HCT116 (cell line): ENCODE results near the gene IL15. TPM values are rescaled to one million over a fixed set of nuclear protein-coding genes. Genes with fewer than 3 reads are reported as not detected.
"Not testable (repeated sequence)": the region's sequence is repeated elsewhere in the genome, so short reads cannot be mapped to it uniquely, and the experiment has no call there.

ENCODE experiments used
- ATAC-seq: fragments of 200-7000 bp; cut with Tn5 transposase; 2 replicates; pipeline ENCODE4 v1.9.1; 2020; ENCODE audit warnings: mild to moderate bottlenecking, moderate library complexity
- BruUV-seq: library from RNA; stranded (reverse); fragments of 400-500 nt; replicated peaks from 2 replicates; lab custom pipeline; 2021; lab: Mats Ljungman, UMichigan
- CTCF ChIA-PET: fragments of 300-600 bp; sonication (Branson Sonifier 250); formaldehyde crosslinking; loops from one replicate; lab custom pipeline; 2021; ENCODE audit warnings: antibody characterized with exemption; lab: Charles Lee
- POLR2A ChIA-PET: fragments of 300-600, 350-600 bp; sonication (Branson Sonifier 250); formaldehyde crosslinking; loops from one replicate; lab custom pipeline; 2021; ENCODE audit warnings: antibody characterized with exemption; lab: Charles Lee
- RAD21 ChIA-PET, 2 experiments: fragments of 300-600 bp; sonication (Branson Sonifier 250); formaldehyde crosslinking; loops; one replicate each; lab custom pipeline; 2023; ENCODE audit warnings: low total read pairs in 2 of 2; ENCODE audit not compliant: uncharacterized antibody in 2 of 2, unreplicated experiment in 2 of 2, low non-redundant PET in 1 of 2; lab: Charles Lee
- DNase-seq: peaks from one replicate; pipeline ENCODE4 v3.0.0-alpha.2; 2010; ENCODE audit warnings: low read depth, low spot score
- H2AFZ ChIP-seq: fragments of 200-600 bp; shearing (Covaris generic), sonication (generic); 2 replicates; pipeline ENCODE4 v1.6.1; 2017; ENCODE audit warnings: low read depth, mixed run types, mixed read lengths, antibody characterized with exemption, low read length; ENCODE audit not compliant: poor library complexity, severe bottlenecking
- H3K27ac ChIP-seq: 2 replicates; pipeline ENCODE4 v1.5.1; 2012; ENCODE audit warnings: low read depth, low read length
- H3K27me3 ChIP-seq: fragments of 200-600 bp; sonication (generic); 2 replicates; pipeline ENCODE4 v1.6.1; 2016; ENCODE audit warnings: mixed run types, low read length, mixed read lengths; ENCODE audit not compliant: insufficient read depth
- H3K36me3 ChIP-seq, 2 experiments: fragments of 200-500 bp in 1 of 2; fragments of 200-600 bp in 1 of 2; sonication (Bioruptor generic) in 1 of 2; sonication (generic) in 1 of 2; 2 replicates each; pipeline versions ENCODE4 v1.5.1 to v1.6.1; 2014 to 2016; ENCODE audit warnings: low read length in 2 of 2, inconsistent platforms in 1 of 2, mixed read lengths in 1 of 2, mixed run types in 1 of 2; ENCODE audit not compliant: insufficient read depth in 2 of 2, control insufficient read depth in 1 of 2
- H3K4me1 ChIP-seq, 2 experiments: fragments of 200-600 bp in 1 of 2; sonication (generic) in 1 of 2; 2 replicates each; pipeline versions ENCODE4 v1.5.1 to v1.6.1; 2012 to 2017; ENCODE audit warnings: low read length in 2 of 2, inconsistent platforms in 1 of 2, mild to moderate bottlenecking in 1 of 2, mixed read lengths in 1 of 2, mixed run types in 1 of 2, moderate library complexity in 1 of 2; ENCODE audit not compliant: insufficient read depth in 2 of 2, control insufficient read depth in 1 of 2
- H3K4me2 ChIP-seq: fragments of 200-600 bp; sonication (generic); 2 replicates; pipeline ENCODE4 v1.6.1; 2017; ENCODE audit warnings: mixed run types, low read length, mixed read lengths
- H3K4me3 ChIP-seq, 2 experiments: fragments of 200-600 bp in 1 of 2; sonication (generic) in 1 of 2; replicated peaks in 1 of 2; 2 replicates each; pipeline ENCODE4 v1.5.1; 2011 to 2016; ENCODE audit warnings: low read length in 2 of 2, control low read depth in 1 of 2, low read depth in 1 of 2, mild to moderate bottlenecking in 1 of 2, mixed read lengths in 1 of 2, mixed run types in 1 of 2
- H3K79me2 ChIP-seq: fragments of 200-600 bp; sonication (generic); 2 replicates; pipeline ENCODE4 v1.6.1; 2017; ENCODE audit warnings: mild to moderate bottlenecking, mixed run types, low read length, moderate library complexity, mixed read lengths; ENCODE audit not compliant: insufficient read depth
- H3K9ac ChIP-seq: fragments of 200-600 bp; sonication (generic); 2 replicates; pipeline ENCODE4 v1.6.1; 2016; ENCODE audit warnings: low read length, mixed read lengths
- H3K9me2 ChIP-seq: fragments of 200-600 bp; sonication (generic), shearing (Covaris generic); 2 replicates; pipeline ENCODE4 v1.6.1; 2017; ENCODE audit warnings: mixed run types, mild to moderate bottlenecking, moderate library complexity; ENCODE audit not compliant: insufficient read depth
- H3K9me3 ChIP-seq, 2 experiments: fragments of 200-500 bp in 1 of 2; fragments of 200-600 bp in 1 of 2; sonication (Bioruptor generic) in 1 of 2; sonication (generic) in 1 of 2; 2 replicates each; pipeline ENCODE4 v1.6.1; 2014 to 2017; ENCODE audit warnings: low read length in 2 of 2, mixed read lengths in 2 of 2, inconsistent platforms in 1 of 2, low read depth in 1 of 2, mild to moderate bottlenecking in 1 of 2, mixed run types in 1 of 2, moderate library complexity in 1 of 2; ENCODE audit not compliant: control insufficient read depth in 1 of 2, insufficient read depth in 1 of 2
- H4K20me1 ChIP-seq: fragments of 200-600 bp; sonication (generic), shearing (Covaris generic); 2 replicates; pipeline ENCODE4 v1.6.1; 2017; ENCODE audit warnings: mixed run types, mild to moderate bottlenecking, moderate library complexity; ENCODE audit not compliant: insufficient read depth
- ATF3 ChIP-seq: IDR thresholded peaks from 2 replicates; pipeline ENCODE4 v1.6.1; 2012
- CBX3 ChIP-seq: IDR thresholded peaks from 2 replicates; pipeline ENCODE4 v1.6.1; 2012; ENCODE audit warnings: low read depth
- EGR1 ChIP-seq: IDR thresholded peaks from 2 replicates; pipeline ENCODE4 v1.6.1; 2012; ENCODE audit warnings: low read depth
- ELF1 ChIP-seq: IDR thresholded peaks from 2 replicates; pipeline ENCODE4 v1.6.1; 2012; ENCODE audit warnings: low read depth, borderline replicate concordance
- EZH2 ChIP-seq: fragments of 200-600 bp; sonication (generic); IDR thresholded peaks from 2 replicates; pipeline ENCODE4 v1.6.1; 2017; ENCODE audit warnings: antibody characterized with exemption, mixed run types
- EZH2phosphoT487 ChIP-seq: fragments of 200-600 bp; IDR thresholded peaks from 2 replicates; pipeline ENCODE4 v1.6.1; 2018; ENCODE audit warnings: antibody characterized with exemption, borderline replicate concordance
- FOSL1 ChIP-seq: IDR thresholded peaks from 2 replicates; pipeline ENCODE4 v1.6.1; 2012; ENCODE audit warnings: low read depth
- JUND ChIP-seq: IDR thresholded peaks from 2 replicates; pipeline ENCODE4 v1.6.1; 2012
- RAD21 ChIP-seq: IDR thresholded peaks from 2 replicates; pipeline ENCODE4 v1.6.1; 2012; ENCODE audit warnings: low read depth, mild to moderate bottlenecking
- SIN3A ChIP-seq: IDR thresholded peaks from 2 replicates; pipeline ENCODE4 v1.6.1; 2012; ENCODE audit warnings: low read depth
- SRF ChIP-seq: IDR thresholded peaks from 2 replicates; pipeline ENCODE4 v1.6.1; 2012; ENCODE audit warnings: low read depth
- TCF7L2 ChIP-seq: IDR thresholded peaks from 2 replicates; pipeline ENCODE4 v1.7.0; 2011; ENCODE audit warnings: borderline replicate concordance, inconsistent platforms; ENCODE audit not compliant: insufficient read depth, insufficient read length; ENCODE audit errors: extremely low read depth
- YY1 ChIP-seq: IDR thresholded peaks from 2 replicates; pipeline ENCODE4 v1.6.1; 2011; ENCODE audit warnings: low read length, low read depth, moderate library complexity, mild to moderate bottlenecking; ENCODE audit not compliant: insufficient replicate concordance; ENCODE audit errors: extremely low read depth
- ZFX ChIP-seq: fragments of 450-650 bp; IDR thresholded peaks from 2 replicates; pipeline ENCODE4 v1.6.1; 2017
- ZNF274 ChIP-seq: fragments of 200-500 bp; sonication (Bioruptor generic); IDR thresholded peaks from 2 replicates; pipeline ENCODE4 v1.6.1; 2014; ENCODE audit warnings: mild to moderate bottlenecking, low read depth, low read length, inconsistent platforms
- intact Hi-C: fragments of 100-400 bp; cut with micrococcal nuclease; formaldehyde crosslinking; loops from 2 replicates; pipeline ENCODE4 v1.10.0; 2022
- total RNA-seq: library from RNA; stranded (reverse); gene quantifications from one replicate; pipeline ENCODE4 v1.2.1, GENCODE V29; 2021; ENCODE audit not compliant: unreplicated experiment

The IL15 gene
- total RNA-seq, 1 experiment from 2014 or later: 1.2 TPM

GRCh38 chr4:141599853-141600252 lies 36.5 kb upstream of the IL15 start:
- CTCF ChIA-PET: no interaction called here
- H3K9me3 ChIP-seq: no peaks in the 10 kb centered on the region
- no peak overlapping the region for H3K4me3 ChIP-seq
- H3K27ac ChIP-seq: no peak overlapping the region
- H3K36me3 ChIP-seq: no peaks in the 10 kb centered on the region
- H4K20me1 ChIP-seq: no peaks in the 10 kb centered on the region
- ATAC-seq: no peak
- no peaks in the 10 kb centered on the region for H3K79me2 ChIP-seq
- POLR2A ChIA-PET: no interaction called here
- RAD21 ChIA-PET: no interaction called here
- no peak overlapping the region for H3K9ac ChIP-seq
- H3K9me2 ChIP-seq: peaks cover 2% of the 10 kb centered on the region; the same call in 1 of the 2 replicates
- no peak for TF ChIP-seq RAD21
- no peak for TF ChIP-seq CBX3
- BruUV-seq: no TSS peak
- H3K4me2 ChIP-seq: no peak overlapping the region
- peaks cover 0 to 8% of the 10 kb centered on the region in 2 experiments; a peak in 2 of 4 replicates for H3K4me1 ChIP-seq
- intact Hi-C loops: no loop called here
- no peak for DNase-seq
- H2AFZ ChIP-seq: peak overlapping the region; percentile 39
- H3K27me3 ChIP-seq: no peaks in the 10 kb centered on the region

DNA sequence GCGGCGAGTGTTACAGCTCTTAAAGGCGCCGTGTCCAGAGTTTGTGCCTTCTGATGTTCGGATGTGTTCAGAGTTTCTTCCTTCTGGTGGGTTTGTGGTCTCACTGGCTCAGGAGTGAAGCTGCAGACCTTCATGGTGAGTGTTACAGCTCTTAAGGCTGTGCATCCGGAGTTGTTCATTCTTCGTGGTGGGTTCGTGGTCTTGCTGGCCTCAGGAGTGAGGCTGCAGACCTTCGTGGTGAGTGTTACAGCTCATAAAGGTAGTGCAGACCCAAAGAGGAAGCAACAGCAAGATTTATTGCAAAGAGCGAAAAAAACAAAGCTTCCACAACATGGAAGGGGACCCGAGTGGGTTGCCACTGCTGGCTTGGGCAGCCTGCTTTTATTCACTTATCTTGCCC lies 31.7 kb upstream of the IL15 start:
- H3K36me3 ChIP-seq, H3K9ac ChIP-seq, H3K79me2 ChIP-seq, H3K9me3 ChIP-seq, intact Hi-C loops, H3K4me3 ChIP-seq, POLR2A ChIA-PET, BruUV-seq, H3K4me1 ChIP-seq, H3K27me3 ChIP-seq, H3K9me2 ChIP-seq, DNase-seq, CTCF ChIA-PET, H3K4me2 ChIP-seq, H2AFZ ChIP-seq, ATAC-seq, H4K20me1 ChIP-seq, H3K27ac ChIP-seq, RAD21 ChIA-PET: not testable (repeated sequence)

GRCh38 chr4:141605425-141605856 lies 30.9 kb upstream of the IL15 start:
- Histone ChIP-seq H3K9ac (no peak overlapping the region), H3K36me3 (no peaks in the 10 kb centered on the region), H3K79me2 (no peaks in the 10 kb centered on the region), H3K4me3 (no peak overlapping the region), H3K27ac (no peak overlapping the region), H2AFZ (no peak overlapping the region), H3K9me2 (no peaks in the 10 kb centered on the region), H3K27me3 (no peaks in the 10 kb centered on the region), H4K20me1 (no peaks in the 10 kb centered on the region), H3K9me3 (no peaks in the 10 kb centered on the region), H3K4me2 (no peak overlapping the region), H3K4me1 (no peaks in the 10 kb centered on the region)
- intact Hi-C loops: no loop called here
- DNase-seq (no peak), ATAC-seq (no peak)
- ChIA-PET RAD21 (no interaction called here), CTCF (no interaction called here), POLR2A (no interaction called here)
- TF ChIP-seq EZH2phosphoT487: no peak
- no peak for TF ChIP-seq CBX3
- TF ChIP-seq JUND: no peak
- TF ChIP-seq SIN3A: no peak
- TF ChIP-seq SRF: no peak
- no peak for TF ChIP-seq ZFX
- no peak for TF ChIP-seq ELF1
- no peak for TF ChIP-seq EGR1
- no peak for TF ChIP-seq FOSL1
- TF ChIP-seq ATF3: no peak
- no peak for TF ChIP-seq YY1
- no peak for TF ChIP-seq ZNF274
- no peak for TF ChIP-seq TCF7L2
- TF ChIP-seq EZH2: no peak
- BruUV-seq: no TSS peak
